ENCODE measurements around the gene IER2. TPM values are rescaled to one million over a fixed set of nuclear protein-coding genes. Genes with fewer than 3 reads are reported as not detected.
"Not testable (repeated sequence)": the region's sequence is repeated elsewhere in the genome, so short reads cannot be mapped to it uniquely, and the experiment has no call there.

IER2 gene
- total and polyA plus RNA-seq, 2 donors: 17.0 to 268 TPM

GRCh38 chr19:13202112-13202511, 51.9 kb downstream of the IER2 start:
- not testable (repeated sequence) for H3K4me3 ChIP-seq (ENCODE audit: low read depth, low read length); H3K27ac ChIP-seq (ENCODE audit: low read depth); H3K4me1 ChIP-seq (ENCODE audit: insufficient read depth); H3K36me3 ChIP-seq (ENCODE audit: insufficient read depth); DNase-seq (ENCODE audit: extremely low spot score)
- 92% methylated on average over 7 of the region's 7 CpGs for WGBS

Other genes starting within 250 kb of the IER2 start
- gene SYCE2, start 231.1 kb upstream of the IER2 start, total RNA-seq: 0.85 TPM
- 0.10 TPM for gene SYCE2, start 231.1 kb upstream of the IER2 start, polyA plus RNA-seq
- 27.2 TPM for gene FARSA, start 216.7 kb upstream of the IER2 start, total RNA-seq
- gene FARSA, start 216.7 kb upstream of the IER2 start, polyA plus RNA-seq: 51.3 TPM
- gene CALR, start 211.8 kb upstream of the IER2 start, total RNA-seq: 350 TPM
- 366 TPM for gene CALR, start 211.8 kb upstream of the IER2 start, polyA plus RNA-seq
- 29.5 TPM for gene RAD23A, start 204.5 kb upstream of the IER2 start, total RNA-seq
- gene RAD23A, start 204.5 kb upstream of the IER2 start, polyA plus RNA-seq: 129 TPM
- 7.3 TPM for gene GADD45GIP1, start 193.2 kb upstream of the IER2 start, total RNA-seq
- 45.9 TPM for gene GADD45GIP1, start 193.2 kb upstream of the IER2 start, polyA plus RNA-seq
- gene DAND5, start 180.8 kb upstream of the IER2 start, total RNA-seq: not detected
- gene DAND5, start 180.8 kb upstream of the IER2 start, polyA plus RNA-seq: not detected
- gene NFIX, start 154.9 kb upstream of the IER2 start, total RNA-seq: 83.5 TPM
- 88.6 TPM for gene NFIX, start 154.9 kb upstream of the IER2 start, polyA plus RNA-seq
- 4.8 TPM for gene LYL1, start 47.6 kb upstream of the IER2 start, total RNA-seq
- gene LYL1, start 47.6 kb upstream of the IER2 start, polyA plus RNA-seq: 15.7 TPM
- 16.5 TPM for gene TRMT1, start 33.7 kb upstream of the IER2 start, total RNA-seq
- 31.2 TPM for gene TRMT1, start 33.7 kb upstream of the IER2 start, polyA plus RNA-seq
- 10.2 TPM for gene NACC1, start 32.1 kb upstream of the IER2 start, total RNA-seq
- gene NACC1, start 32.1 kb upstream of the IER2 start, polyA plus RNA-seq: 25.7 TPM
- 26.4 TPM for gene STX10, start within 50 bp of the IER2 start, total RNA-seq
- 76.1 TPM for gene STX10, start within 50 bp of the IER2 start, polyA plus RNA-seq